Measurements from ENCODE around the gene RRAGA.

GRCh38 chr9:19032406-19032805 lies 16.8 kb upstream of the RRAGA start:
- TF ChIP-seq, protein P1, sequence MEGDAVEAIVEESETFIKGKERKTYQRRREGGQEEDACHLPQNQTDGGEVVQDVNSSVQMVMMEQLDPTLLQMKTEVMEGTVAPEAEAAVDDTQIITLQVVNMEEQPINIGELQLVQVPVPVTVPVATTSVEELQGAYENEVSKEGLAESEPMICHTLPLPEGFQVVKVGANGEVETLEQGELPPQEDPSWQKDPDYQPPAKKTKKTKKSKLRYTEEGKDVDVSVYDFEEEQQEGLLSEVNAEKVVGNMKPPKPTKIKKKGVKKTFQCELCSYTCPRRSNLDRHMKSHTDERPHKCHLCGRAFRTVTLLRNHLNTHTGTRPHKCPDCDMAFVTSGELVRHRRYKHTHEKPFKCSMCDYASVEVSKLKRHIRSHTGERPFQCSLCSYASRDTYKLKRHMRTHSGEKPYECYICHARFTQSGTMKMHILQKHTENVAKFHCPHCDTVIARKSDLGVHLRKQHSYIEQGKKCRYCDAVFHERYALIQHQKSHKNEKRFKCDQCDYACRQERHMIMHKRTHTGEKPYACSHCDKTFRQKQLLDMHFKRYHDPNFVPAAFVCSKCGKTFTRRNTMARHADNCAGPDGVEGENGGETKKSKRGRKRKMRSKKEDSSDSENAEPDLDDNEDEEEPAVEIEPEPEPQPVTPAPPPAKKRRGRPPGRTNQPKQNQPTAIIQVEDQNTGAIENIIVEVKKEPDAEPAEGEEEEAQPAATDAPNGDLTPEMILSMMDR (IDR thresholded peaks at IDR 0.05): no peak
- TF ChIP-seq POLR2A (IDR thresholded peaks at IDR 0.05): no peak

Data from uterus (tissue), 2 donors.